ENCODE measurements around the gene ARID1B. TPM values are rescaled to one million over a fixed set of nuclear protein-coding genes. Genes with fewer than 3 reads are reported as not detected.

The ARID1B gene
- total RNA-seq, 2 experiments from 2014 or later: 36.9 to 38.9 TPM

DNA sequence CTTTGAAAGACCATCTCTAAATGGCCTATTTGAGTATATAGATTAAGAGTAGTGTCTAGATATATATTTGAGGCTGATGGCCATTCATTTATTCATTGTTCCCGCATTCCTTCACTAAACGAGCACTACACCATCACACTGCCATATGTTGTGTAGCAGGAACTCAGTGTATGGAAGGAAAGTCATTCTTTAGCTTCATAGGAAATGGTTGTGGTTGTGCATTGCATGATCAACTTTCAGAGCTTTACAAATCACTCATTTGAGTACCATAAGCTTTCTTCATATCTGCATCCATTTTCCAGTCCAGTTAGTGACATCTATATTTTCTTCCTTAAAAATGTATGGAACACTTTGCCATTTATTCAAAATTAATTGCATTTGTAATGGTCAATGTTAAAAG lies 97.9 kb downstream of the ARID1B start:
- Mint-ChIP-seq H3K4me3 (no peak overlapping the region), H3K27me3 (no peaks in the 10 kb centered on the region), H3K36me3 (ENCODE audit: low read depth) (peaks cover 8% of the 10 kb centered on the region), H3K4me1 (ENCODE audit: low read depth) (peaks cover 55% of the 10 kb centered on the region), H3K27ac (no peak overlapping the region), H3K9me3 (no peaks in the 10 kb centered on the region)
- intact Hi-C loops (cut with micrococcal nuclease): no loop called here
- no peak for DNase-seq
- TF ChIP-seq, protein P1, sequence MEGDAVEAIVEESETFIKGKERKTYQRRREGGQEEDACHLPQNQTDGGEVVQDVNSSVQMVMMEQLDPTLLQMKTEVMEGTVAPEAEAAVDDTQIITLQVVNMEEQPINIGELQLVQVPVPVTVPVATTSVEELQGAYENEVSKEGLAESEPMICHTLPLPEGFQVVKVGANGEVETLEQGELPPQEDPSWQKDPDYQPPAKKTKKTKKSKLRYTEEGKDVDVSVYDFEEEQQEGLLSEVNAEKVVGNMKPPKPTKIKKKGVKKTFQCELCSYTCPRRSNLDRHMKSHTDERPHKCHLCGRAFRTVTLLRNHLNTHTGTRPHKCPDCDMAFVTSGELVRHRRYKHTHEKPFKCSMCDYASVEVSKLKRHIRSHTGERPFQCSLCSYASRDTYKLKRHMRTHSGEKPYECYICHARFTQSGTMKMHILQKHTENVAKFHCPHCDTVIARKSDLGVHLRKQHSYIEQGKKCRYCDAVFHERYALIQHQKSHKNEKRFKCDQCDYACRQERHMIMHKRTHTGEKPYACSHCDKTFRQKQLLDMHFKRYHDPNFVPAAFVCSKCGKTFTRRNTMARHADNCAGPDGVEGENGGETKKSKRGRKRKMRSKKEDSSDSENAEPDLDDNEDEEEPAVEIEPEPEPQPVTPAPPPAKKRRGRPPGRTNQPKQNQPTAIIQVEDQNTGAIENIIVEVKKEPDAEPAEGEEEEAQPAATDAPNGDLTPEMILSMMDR (IDR thresholded peaks at IDR 0.05): no peak
- ChIA-PET POLR2A (no interaction called here), CTCF (interaction anchor here (1.2 to 1.4 kb wide), 2 partner anchors 10 to 11 kb away, joined by 3 read pairs; no protein-coding TSS in a partner anchor)
- ATAC-seq: peak; percentile 24

DNA sequence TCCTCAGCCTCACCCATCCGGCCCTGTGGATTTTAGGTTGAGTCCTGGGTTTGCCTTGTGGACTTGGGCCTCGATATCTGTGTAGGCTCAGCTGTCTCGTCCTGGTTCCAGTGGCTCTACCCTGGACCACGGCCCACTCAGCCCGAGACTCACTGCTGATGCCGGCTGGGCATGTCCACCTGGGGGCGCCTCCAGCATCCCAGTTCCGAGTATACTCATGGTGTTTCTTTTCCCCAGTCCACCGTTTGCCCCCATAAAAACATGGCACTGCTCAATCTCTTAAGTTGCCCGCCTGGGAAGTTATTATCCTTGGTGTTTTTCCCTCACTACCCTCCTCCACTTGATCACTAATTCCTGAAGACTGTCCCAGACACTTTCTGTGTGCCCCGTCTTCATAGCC lies 99.1 kb downstream of the ARID1B start:
- Mint-ChIP-seq H3K4me3 (no peak overlapping the region), H3K27ac (no peak overlapping the region), H3K9me3 (no peaks in the 10 kb centered on the region), H3K27me3 (no peaks in the 10 kb centered on the region), H3K36me3 (ENCODE audit: low read depth) (peaks cover 8% of the 10 kb centered on the region), H3K4me1 (ENCODE audit: low read depth) (peaks cover 49% of the 10 kb centered on the region)
- CTCF ChIA-PET: no interaction called here
- TF ChIP-seq, protein P1 (IDR thresholded peaks at IDR 0.05): peak; percentile 13
- peak; percentile 25 for DNase-seq
- intact Hi-C loops (cut with micrococcal nuclease): no loop called here
- POLR2A ChIA-PET: no interaction called here
- ATAC-seq: no peak

DNA sequence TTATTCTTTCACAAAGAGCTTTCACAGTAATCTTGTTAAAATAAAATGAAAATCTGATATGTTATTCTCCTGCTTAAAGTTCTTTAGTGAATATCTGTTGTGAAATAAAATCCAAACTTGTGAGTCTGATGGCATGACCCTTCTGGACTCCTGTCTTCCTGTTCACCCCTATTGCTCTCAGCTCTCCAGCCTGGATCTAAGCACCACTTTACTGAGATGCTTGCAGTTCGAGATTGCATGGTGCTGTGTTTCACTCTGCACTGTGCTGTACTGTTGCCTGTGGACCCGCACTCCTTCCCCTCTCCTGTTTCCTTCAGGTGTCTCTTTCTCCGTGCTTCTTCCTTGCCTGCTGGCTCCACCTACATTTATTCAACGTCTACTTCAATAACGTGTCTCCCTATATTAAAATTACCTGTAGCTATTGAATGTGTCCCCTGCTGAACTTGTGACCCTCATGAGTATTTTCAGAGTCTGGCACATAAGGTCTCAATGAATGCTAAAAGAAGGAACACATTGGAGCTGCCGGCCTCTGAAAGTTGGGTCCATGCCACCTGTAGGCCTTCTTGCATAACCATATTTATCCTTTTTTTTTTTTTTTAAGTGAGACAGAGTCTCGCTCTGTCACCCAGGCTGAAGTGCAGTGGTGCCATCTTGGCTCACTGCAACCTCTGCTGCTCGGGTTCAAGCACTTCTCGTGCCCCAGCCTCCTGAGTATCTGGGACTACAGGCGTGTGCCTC lies 100.1 kb downstream of the ARID1B start:
- Mint-ChIP-seq H3K36me3 (ENCODE audit: low read depth) (peaks cover 8% of the 10 kb centered on the region), H3K27me3 (no peaks in the 10 kb centered on the region), H3K4me3 (no peak overlapping the region), H3K4me1 (ENCODE audit: low read depth) (peaks cover 58% of the 10 kb centered on the region), H3K27ac (no peak overlapping the region), H3K9me3 (no peaks in the 10 kb centered on the region)
- DNase-seq: no peak
- CTCF ChIA-PET: interaction anchor here (0.7 kb wide), 1 partner anchor 89 kb away, joined by 3 read pairs; no protein-coding TSS in a partner anchor
- POLR2A ChIA-PET: interaction anchor here (0.9 to 1.4 kb wide), 2 partner anchors 11 to 22 kb away, joined by 3 to 4 read pairs; no protein-coding TSS in a partner anchor
- intact Hi-C loops (cut with micrococcal nuclease): loop anchor here (1.0 kb wide), 1 partner anchor 9 kb away; no protein-coding TSS in a partner anchor
- TF ChIP-seq, protein P1 (IDR thresholded peaks at IDR 0.05): no peak
- no peak for ATAC-seq

DNA sequence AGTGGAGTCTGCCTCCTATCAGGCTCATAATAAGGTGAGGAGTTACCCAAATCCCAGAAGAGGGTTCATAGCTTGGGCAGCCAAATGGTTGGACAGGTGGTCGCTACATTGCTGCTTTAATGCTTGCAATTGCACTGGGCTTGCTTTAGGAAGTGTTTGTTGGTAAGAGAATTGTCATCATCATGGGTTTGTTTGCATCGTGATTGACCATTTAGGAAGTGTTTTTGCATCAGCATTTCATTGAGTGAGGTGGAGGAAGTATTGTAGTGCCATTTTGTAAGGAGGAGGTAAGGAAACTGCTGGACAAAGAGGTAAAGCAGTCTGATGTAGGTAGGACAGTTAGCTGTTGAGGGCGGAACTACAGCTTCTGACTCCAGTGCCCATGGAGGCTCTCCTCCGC lies 101.5 kb downstream of the ARID1B start:
- POLR2A ChIA-PET: interaction anchor here (0.9 kb wide), 1 partner anchor 21 kb away, joined by 4 read pairs; no protein-coding TSS in a partner anchor
- Mint-ChIP-seq H3K4me1 (ENCODE audit: low read depth) (peaks cover 67% of the 10 kb centered on the region), H3K9me3 (no peaks in the 10 kb centered on the region), H3K4me3 (no peak overlapping the region), H3K36me3 (ENCODE audit: low read depth) (peaks cover 3% of the 10 kb centered on the region), H3K27me3 (no peaks in the 10 kb centered on the region), H3K27ac (no peak overlapping the region)
- intact Hi-C loops (cut with micrococcal nuclease): no loop called here
- ATAC-seq (no peak), DNase-seq (no peak)
- CTCF ChIA-PET: no interaction called here
- TF ChIP-seq, protein P1 (IDR thresholded peaks at IDR 0.05): no peak

DNA sequence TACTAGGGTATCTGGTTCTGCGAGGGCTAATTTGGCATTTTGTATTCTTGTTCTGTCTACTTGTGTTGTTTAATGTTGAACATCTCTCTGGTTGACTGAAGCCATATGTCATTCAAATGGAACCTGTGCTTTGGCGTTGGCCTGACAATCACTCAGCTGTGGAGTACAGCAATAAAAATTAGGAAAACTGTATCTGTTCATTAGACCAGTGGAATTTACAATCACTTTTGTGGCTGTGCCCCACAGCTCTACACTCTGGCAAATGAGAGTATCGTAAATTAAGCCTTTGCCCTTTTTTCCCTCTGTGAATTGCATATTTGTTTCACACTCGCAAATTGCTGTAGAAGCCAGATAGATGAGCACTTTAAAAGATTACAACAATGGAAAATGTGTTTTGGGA lies 102.0 kb downstream of the ARID1B start:
- Mint-ChIP-seq H3K4me1 (ENCODE audit: low read depth) (peaks cover 69% of the 10 kb centered on the region), H3K4me3 (no peak overlapping the region), H3K9me3 (no peaks in the 10 kb centered on the region), H3K27ac (no peak overlapping the region), H3K27me3 (no peaks in the 10 kb centered on the region), H3K36me3 (ENCODE audit: low read depth) (peaks cover 3% of the 10 kb centered on the region)
- no peak for DNase-seq
- ChIA-PET POLR2A (no interaction called here), CTCF (interaction anchor here (1.0 to 1.2 kb wide), 2 partner anchors 9 to 64 kb away, joined by 3 read pairs; no protein-coding TSS in a partner anchor)
- ATAC-seq: no peak
- TF ChIP-seq, protein P1 (IDR thresholded peaks at IDR 0.05): no peak
- intact Hi-C loops (cut with micrococcal nuclease): no loop called here

Data from activated CD8-positive, alpha-beta T cell treated with anti-CD3 and anti-CD28 coated beads for 36 hours (primary cell).